AG08396 (cell line): ENCODE results near the gene ZNF346.

ENCODE experiments used
- DNase-seq: peaks from one replicate; pipeline ENCODE4 v3.0.0; 2012; ENCODE audit warnings: low spot score, mixed read lengths

Gene ZNF346

DNA sequence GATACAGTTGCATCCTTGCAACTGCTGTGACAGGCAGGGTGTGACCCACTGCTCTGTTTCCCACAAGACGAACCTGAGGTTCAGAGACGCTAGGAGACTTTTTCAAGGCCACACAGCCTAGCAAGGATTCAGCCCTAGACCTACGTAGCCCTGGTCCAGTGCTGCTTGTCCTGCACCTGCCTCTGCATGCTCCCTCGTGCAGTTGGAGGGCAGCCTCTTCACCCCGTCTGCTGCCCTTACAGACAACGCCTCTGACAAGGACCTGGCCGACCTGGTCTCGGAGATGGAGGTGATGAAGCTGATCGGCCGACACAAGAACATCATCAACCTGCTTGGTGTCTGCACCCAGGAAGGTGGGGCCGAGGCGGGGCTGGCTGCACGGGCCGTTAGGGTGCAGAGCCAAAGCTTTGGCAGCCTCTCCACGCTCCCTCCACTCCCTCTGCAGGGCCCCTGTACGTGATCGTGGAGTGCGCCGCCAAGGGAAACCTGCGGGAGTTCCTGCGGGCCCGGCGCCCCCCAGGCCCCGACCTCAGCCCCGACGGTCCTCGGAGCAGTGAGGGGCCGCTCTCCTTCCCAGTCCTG, 72.7 kb downstream of the ZNF346 start:
- DNase-seq = no peak

DNA sequence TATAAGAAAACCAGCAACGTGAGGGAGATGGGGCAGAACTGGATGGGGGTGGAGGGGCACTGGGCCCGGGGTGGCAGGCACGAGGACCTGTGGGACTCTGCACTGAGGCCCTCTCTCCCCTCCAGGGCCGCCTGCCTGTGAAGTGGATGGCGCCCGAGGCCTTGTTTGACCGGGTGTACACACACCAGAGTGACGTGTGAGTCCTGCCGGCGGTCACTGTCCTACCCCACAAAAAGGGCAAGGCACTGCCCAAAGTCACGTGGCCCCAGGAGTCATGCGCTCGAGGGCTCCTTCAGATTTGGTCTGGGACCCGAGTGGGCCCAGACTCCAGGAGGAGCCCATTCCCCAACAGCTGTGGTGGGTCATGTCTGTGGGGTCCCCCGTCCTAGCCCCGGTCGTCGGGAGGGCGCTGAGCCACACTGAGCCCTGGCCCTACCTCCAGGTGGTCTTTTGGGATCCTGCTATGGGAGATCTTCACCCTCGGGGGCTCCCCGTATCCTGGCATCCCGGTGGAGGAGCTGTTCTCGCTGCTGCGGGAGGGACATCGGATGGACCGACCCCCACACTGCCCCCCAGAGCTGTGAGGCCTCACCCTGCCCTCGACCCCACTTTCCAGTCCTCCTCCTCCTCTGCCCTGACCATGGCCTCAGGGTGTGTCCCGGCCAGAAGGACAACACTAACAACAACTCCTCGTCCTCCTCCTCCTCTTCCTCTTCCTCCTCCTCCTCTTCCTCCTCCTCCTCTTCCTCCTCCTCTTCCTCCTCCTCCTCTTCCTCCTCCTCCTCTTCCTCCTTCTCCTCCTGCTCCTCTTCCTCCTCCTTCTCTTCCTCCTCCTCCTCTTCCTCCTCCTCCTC, 73.9 kb downstream of the ZNF346 start:
- no peak for DNase-seq

DNA sequence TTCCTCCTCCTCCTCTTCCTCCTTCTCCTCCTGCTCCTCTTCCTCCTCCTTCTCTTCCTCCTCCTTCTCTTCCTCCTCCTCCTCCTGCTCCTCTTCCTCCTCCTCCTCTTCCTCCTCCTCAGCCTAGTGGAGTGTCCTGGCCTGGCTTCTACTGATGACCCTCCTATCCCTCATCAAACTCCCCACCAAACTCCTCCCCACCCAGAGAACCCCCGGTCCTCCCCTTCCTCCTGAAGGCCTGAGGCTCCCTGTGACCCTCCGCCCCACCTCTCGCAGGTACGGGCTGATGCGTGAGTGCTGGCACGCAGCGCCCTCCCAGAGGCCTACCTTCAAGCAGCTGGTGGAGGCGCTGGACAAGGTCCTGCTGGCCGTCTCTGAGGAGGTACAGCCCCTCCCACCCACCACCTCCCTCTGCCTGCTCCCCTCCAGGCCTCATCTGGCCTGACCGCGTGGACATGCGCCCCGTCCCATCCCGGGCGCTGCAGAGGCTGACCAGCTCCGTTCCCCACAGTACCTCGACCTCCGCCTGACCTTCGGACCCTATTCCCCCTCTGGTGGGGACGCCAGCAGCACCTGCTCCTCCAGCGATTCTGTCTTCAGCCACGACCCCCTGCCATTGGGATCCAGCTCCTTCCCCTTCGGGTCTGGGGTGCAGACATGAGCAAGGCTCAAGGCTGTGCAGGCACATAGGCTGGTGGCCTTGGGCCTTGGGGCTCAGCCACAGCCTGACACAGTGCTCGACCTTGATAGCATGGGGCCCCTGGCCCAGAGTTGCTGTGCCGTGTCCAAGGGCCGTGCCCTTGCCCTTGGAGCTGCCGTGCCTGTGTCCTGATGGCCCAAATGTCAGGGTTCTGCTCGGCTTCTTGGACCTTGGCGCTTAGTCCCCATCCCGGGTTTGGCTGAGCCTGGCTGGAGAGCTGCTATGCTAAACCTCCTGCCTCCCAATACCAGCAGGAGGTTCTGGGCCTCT, 74.8 kb downstream of the ZNF346 start:
- DNase-seq = no peak

DNA sequence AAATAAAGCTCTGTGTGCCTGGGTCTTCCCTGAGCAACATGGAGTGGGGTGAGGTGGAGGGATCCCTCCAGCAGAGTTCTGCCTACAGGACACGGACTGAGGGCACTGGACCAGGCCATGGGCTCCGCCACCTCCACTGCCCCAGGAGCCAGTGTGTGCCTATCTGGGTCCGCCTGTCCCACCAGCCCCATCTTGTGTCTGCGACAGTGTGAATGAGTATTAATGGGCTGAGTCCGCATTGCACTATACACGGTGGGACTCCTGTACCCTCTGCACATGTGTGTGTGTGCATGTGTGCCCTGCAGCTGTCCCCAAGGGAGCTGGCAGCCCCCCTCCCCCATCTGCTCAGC, 75.6 kb downstream of the ZNF346 start:
- DNase-seq = no peak

DNA sequence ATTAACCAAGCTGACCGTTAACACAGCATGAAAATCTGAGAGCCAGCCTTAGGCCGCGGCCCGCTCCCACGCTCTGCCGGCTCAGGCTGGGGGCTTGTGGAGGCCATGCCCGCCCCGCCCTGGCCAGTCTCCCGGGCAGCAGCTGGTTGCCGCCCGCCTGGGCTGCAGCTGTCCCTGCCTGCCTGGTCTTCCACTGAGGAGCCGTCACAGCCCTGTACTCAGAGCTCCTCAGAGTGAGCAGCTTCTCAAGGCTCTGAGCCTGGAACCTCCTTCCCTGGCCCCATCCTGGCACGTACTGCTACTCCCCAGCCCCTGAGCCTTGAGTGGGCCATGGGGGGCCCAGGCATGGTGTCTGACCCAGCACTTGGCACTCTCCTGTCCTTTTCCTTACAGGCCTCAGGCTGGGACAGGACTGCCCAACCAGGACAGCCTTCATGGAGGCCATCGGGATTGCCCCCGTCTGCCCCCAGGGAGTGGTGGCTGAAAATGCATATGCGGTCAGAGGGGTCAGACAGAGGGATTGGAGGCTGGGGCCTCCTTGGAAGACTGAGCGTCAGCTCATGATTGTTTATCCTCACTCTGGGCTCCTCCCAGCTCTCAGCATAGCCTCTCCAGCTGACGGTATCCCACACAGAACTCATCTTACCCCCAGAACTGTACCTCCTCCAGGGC, 76.1 kb downstream of the ZNF346 start:
- DNase-seq = peak; percentile 60

DNA sequence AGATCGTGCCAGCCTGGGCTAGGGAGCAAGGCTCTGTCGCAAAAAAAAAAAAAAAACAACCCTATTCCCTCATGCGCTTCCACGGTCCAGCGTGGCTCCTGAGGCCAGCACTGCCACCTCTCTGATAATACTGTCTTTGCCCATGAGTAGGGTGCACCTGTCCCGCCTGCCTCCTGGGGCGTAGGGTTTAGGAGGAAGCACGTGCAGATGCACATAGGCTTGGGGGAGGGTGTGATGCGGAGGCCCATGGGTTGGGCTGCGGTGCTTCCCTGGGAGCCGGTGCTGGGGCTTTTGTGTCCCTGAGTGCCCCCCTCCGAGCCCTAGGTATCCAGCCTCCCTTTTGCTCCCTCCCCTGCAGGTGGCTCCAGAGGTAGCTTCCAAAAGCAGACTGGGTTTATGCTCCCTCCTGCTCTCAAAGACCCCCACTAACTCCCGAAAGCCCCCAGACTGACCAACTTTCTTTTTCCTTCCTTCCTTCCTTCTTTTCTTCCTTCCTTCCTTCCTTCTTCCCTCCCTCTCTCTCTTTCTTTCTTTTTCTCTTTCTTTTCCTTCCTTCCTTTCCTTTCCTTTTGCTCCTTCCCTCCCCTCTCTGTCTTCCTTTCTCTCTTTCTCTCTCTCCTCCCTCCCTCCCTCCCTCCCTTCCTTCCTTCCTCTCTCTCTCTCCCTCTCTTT, 77.1 kb downstream of the ZNF346 start:
- DNase-seq = no peak

DNA sequence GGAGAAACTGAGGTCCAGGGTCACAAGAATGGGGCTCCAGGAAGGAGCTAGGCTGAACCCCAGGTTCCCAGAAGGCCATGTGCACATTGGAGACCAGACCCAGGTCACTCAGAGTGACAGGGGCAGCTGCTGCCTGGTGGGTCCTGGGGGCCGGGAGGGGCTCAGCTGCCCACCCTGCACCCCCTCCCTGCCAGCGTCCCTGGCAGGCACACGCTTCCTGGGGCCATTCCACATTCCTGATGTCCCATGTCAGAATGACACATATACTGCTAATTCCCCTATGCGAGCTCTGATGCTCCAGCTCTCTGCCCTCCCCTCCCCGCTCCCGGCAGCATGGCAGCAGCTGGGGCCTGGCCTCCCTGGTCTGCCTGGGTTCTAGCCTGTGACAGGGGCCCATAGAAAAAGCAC, 78.2 kb downstream of the ZNF346 start:
- peak; percentile 80 for DNase-seq

DNA sequence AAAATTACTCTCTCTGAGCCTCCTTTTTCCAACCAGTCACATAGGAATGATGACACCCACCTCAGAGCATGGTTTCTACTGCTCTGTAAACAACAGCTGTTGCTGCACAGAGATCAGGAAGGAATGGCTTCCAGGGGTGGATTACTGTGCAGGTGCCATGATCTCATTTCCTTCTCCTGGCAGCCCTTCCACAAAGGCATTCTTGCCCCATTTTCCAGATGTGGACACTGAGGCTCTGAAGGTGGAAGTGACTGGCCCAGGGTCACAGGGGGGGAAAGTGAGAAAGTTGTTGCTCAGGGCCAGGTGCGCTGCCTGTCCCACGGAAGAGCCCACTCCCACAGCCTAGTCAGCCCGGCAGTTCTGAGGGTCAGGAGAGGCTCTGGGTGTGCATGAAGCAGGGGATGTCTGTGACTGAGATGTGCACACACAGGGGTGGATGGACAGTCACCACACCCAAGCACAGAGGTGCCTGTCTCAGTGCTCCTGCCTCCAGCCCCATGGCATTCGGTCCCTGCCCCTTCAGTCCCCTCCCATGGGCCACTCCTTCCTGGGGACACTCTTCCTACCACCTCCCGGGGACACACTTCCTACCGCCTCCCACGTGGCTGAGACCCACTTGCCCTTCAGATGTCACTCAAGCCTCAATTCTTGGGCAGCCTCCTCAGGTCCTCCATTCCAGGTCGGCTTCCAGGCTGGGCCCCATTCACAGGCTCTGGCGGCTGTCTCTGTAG, 81.2 kb downstream of the ZNF346 start:
- DNase-seq = no peak

DNA sequence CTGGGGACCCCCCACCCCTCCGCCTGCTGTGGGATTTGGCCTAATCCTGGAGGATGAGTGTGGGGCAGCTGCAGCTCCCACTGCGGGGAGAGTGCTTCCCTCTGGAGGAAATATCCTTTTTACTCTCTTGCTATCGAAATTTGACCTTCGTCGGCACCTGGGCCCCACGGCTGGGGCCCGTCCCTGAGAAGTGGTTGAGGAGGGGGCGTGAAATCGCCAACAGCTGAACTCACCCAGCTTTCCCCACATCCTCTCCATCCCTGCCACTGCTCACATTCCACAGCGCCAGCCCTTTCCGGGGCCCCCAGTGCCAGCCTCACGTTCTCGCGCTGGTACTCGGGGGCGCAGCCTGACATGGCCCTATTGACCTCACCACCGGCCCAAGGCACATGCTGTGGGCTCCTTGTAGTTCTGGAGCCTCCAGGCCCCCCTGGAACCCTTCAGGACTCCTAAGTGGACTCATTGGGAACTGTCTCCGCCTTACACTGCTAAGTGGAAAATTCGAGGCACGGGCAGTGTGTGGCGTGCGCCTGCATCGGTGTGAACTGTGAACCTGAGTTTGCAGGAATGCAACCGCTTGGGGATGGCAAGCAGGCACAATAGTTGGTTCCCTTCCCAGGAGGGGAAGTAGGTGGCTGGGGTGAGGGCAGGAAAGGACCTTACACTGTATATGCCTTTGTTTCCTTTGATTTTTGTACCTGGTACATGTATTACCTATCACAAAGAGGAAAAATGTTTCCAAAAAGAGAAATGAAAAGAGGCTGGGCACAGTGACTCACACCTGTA, 83.4 kb downstream of the ZNF346 start:
- no peak for DNase-seq

DNA sequence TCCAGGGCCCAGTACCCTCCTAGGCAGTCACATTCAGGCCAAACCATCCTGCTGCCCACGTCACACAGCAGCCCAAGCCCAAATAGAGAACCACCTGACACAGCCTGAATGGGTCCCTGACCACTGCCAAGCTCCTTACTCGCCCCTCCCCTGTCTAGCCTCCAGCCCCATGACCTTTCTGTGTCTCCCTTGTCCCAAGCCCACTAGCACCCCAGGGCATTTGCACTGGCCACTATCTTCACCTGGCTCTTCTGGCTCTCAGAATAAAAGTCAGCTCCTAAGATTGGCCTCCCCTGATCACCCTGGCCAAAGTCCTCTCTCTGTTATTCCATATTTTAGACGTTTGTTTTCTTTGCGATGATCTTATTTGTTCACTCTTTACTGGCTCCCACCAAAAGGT, 84.7 kb downstream of the ZNF346 start:
- no peak for DNase-seq

DNA sequence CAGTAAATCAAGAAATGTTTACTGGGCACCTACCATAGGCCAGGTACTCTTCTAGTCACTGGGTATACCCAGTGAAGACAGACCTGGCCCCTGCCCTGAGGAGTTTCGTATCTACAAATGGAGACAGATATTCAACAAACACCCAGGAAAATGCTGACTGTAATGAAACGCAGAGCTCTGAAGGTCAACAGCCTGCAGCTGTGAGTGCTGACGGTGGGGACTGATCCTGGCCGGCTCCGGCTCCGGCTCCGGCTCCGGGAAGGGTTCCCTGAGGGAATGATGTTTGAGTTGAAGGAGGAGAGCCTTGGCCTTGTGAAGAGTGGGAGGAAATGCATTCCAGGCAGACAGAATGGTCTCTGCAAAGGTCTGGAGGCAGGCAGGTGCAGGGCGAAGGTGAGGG, 87.3 kb downstream of the ZNF346 start:
- DNase-seq = no peak

DNA sequence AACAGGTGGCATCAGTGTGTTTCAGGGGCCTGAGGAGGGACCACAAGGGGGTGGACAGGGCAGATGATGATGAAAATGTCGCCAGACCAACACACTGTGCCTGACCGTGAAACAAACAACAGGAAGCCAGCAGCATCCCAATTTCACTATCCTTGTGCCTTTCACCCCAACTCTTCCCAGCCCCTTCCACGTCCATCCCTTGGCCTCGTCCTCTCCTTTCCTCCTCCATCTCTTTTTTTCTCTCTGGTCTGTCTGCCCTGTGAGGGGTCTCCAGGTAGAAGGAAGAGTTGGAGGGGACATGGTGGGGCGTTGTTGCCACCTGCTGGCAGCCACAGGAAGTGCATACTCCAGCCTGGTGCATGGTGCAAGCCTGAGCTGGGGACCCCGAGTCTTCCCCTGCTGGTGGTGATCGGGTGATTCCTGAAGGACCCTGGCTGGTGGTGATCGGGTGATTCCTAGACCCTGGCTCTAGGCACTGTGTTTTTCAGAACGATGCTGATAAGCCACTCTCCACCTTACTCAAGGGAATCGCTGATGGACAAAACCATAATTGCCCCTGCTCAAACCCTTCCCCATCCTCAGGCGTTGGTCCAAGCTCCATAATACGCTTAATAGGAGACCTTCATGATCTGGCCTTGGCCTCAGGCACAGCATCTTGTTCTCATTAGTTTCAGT, 89.4 kb downstream of the ZNF346 start:
- DNase-seq = peak; percentile 73

DNA sequence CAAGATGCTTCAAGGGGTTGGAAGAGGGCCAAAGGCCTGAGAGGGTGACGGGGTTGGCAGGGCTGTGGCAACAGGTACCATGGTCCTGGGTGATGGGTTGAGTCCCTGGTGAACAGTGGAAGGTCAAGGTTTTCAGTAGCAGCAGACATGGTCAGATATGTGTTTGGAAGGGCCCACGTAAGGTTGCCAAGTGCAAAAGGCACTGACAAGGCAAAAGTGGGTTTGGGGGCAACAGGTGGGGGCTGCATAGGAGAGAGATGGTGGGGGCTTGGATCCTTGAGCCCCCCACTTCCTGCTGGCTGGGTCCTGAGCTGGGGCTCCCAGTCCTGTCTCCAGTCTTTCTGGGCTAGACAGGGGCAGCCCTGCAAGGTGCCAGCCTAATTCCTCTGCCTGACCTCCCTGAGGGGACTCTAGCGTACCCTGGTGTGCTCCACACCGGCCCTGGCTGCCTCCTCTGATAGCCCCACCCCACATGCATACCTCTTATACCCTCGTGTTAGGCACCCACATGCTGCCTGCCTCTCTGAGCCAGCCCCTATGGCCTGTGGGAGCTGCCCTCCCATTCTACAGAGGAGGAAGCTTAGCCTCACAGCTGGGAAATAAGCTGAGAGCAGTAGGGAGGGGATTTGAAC, 90.2 kb downstream of the ZNF346 start:
- no peak for DNase-seq

DNA sequence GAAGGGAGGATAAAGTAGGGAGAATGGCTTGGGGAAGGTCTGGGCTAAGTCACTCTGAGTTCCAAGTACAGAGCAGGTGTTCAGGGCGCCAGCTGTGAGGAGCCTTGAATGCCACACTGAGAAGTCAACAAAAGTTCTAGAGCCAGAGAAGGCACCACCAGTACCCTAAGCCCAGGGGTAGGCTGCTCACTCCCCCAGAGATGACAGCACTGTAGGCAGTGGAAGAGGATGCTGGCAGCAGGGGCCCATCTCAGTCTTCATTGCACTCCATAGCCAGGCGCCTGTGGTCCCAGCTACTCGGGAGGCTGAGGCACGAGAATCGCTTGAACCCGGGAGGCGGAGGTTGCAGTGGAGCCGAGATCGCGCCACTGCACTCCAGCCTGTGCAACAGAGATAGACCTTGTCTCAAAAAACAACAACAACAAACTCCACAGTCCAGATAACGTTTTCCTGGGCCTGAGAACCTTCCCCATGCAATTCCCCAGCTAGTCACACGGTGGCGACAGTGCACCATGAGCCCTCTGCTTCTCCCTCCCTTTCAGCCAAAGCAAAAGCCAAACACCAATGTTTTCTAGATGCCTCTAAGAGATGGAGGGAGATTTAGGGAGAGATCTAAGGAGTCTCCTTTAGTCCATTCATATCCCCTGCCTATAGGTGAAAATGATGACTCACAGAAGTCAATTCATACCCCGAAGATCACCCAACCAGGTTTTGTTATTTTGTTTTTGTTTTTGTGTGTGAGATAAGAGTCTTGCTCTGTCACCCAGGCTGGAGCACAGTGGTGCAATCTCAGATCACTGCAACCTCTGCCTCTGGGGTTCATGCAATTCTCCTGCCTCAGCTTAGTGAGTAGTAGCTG, 91.3 kb downstream of the ZNF346 start:
- DNase-seq = peak; percentile 92

DNA sequence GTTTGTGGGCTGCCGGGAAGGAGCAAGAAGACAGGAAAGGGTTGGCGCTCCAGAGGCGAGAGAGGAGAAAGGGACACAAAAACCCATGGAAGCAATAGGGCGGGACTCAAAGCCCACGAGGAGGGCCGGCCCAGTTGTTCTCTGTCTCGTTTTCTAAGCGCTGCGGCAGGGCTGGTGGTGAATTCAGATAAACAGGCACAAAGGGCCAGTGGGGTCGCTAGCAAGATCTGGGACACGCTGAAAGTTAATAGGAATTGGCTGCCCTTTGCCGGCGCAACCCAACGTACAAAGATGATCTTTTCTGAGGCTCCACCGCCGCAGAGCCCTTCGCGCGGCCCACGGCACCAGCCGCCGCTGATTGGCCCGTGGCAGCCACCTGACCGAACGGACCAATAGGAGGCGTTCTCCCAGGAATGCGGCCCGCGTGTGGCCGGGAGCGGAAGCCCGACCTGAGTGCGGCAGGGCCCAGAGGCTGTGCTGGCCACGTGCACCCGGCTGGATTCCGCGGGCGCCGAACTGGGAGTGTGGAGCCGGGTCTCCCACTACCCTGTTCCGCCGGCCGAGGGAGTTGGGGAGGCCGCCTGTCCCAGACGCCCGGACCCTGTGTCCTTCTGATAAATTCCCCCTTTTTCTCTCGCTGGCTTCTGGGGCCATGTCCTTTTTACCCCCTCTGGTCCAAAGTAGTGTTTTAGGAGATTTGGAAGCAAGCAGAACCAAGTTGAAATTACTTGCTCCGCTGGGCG, 94.3 kb downstream of the ZNF346 start:
- peak; percentile 82 for DNase-seq

DNA sequence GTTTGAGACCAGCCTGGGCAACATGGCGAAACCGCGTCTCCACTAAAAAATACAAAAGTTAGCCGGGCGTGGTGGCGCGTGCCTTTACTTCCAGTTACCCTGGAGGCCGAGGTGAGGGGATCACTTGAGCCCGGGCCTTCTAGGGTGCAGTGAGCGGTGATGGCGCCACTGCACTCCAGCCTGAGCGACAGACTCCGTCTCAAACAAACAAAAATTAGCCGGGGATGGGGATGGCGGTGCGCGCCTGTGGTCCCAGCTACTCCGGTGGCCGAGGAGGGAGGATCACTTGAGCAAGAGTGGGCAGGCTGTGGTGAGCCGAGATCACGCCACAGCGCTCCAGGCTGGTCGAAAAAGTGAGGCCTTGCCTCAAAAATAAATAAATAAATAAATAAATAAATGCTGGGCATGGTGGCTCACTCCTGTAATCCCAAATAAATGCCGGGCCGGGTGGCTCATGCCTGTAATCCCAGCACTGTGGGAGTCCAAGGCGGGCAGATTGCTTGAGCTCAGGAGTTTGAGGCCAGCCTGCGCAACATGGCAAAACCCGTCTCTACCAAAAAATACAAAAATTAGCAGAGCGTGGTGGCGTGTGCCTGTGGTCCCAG, 95.0 kb downstream of the ZNF346 start:
- no peak for DNase-seq

DNA sequence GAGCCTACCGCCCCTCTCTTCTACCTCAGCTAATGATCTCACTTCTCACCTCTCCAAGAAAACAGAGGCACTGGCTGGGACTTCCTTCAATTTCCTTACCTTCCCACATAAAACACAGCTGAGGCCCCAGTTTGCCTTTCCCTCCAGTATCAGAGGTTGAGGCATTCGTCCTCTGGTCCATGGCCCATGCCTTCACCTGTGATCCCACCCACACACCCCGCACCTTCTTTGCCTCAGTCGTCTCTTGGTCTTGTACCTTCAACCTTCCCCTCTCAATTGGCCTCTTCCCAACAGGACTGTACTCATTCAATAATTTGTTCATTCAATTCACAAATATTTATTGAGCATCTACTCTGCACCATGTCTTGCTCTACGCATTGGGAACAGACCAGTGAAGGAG, 100.1 kb downstream of the ZNF346 start:
- no peak for DNase-seq
